HCT116 (cell line): Measurements from ENCODE around the gene TSSK6. TPM values are rescaled to one million over a fixed set of nuclear protein-coding genes. Genes with fewer than 3 reads are reported as not detected.

Source experiments
- ATAC-seq: fragments of 200-7000 bp; cut with Tn5 transposase; 2 replicates; pipeline ENCODE4 v1.9.1; 2020; ENCODE audit warnings: mild to moderate bottlenecking, moderate library complexity
- BruUV-seq: library from RNA; stranded (reverse); fragments of 400-500 nt; replicated peaks from 2 replicates; lab custom pipeline; 2021; lab: Mats Ljungman, UMichigan
- CTCF ChIA-PET: fragments of 300-600 bp; sonication (Branson Sonifier 250); formaldehyde crosslinking; loops from one replicate; lab custom pipeline; 2021; ENCODE audit warnings: antibody characterized with exemption; lab: Charles Lee
- POLR2A ChIA-PET: fragments of 300-600, 350-600 bp; sonication (Branson Sonifier 250); formaldehyde crosslinking; loops from one replicate; lab custom pipeline; 2021; ENCODE audit warnings: antibody characterized with exemption; lab: Charles Lee
- RAD21 ChIA-PET, 2 experiments: fragments of 300-600 bp; sonication (Branson Sonifier 250); formaldehyde crosslinking; loops; one replicate each; lab custom pipeline; 2023; ENCODE audit warnings: low total read pairs in 2 of 2; ENCODE audit not compliant: uncharacterized antibody in 2 of 2, unreplicated experiment in 2 of 2, low non-redundant PET in 1 of 2; lab: Charles Lee
- DNase-seq: peaks from one replicate; pipeline ENCODE4 v3.0.0-alpha.2; 2010; ENCODE audit warnings: low read depth, low spot score
- H2AFZ ChIP-seq: fragments of 200-600 bp; shearing (Covaris generic), sonication (generic); 2 replicates; pipeline ENCODE4 v1.6.1; 2017; ENCODE audit warnings: low read depth, mixed run types, mixed read lengths, antibody characterized with exemption, low read length; ENCODE audit not compliant: poor library complexity, severe bottlenecking
- H3K27ac ChIP-seq: 2 replicates; pipeline ENCODE4 v1.5.1; 2012; ENCODE audit warnings: low read depth, low read length
- H3K27me3 ChIP-seq: fragments of 200-600 bp; sonication (generic); 2 replicates; pipeline ENCODE4 v1.6.1; 2016; ENCODE audit warnings: mixed run types, low read length, mixed read lengths; ENCODE audit not compliant: insufficient read depth
- H3K36me3 ChIP-seq, 2 experiments: fragments of 200-500 bp in 1 of 2; fragments of 200-600 bp in 1 of 2; sonication (Bioruptor generic) in 1 of 2; sonication (generic) in 1 of 2; 2 replicates each; pipeline versions ENCODE4 v1.5.1 to v1.6.1; 2014 to 2016; ENCODE audit warnings: low read length in 2 of 2, inconsistent platforms in 1 of 2, mixed read lengths in 1 of 2, mixed run types in 1 of 2; ENCODE audit not compliant: insufficient read depth in 2 of 2, control insufficient read depth in 1 of 2
- H3K4me1 ChIP-seq, 2 experiments: fragments of 200-600 bp in 1 of 2; sonication (generic) in 1 of 2; 2 replicates each; pipeline versions ENCODE4 v1.5.1 to v1.6.1; 2012 to 2017; ENCODE audit warnings: low read length in 2 of 2, inconsistent platforms in 1 of 2, mild to moderate bottlenecking in 1 of 2, mixed read lengths in 1 of 2, mixed run types in 1 of 2, moderate library complexity in 1 of 2; ENCODE audit not compliant: insufficient read depth in 2 of 2, control insufficient read depth in 1 of 2
- H3K4me2 ChIP-seq: fragments of 200-600 bp; sonication (generic); 2 replicates; pipeline ENCODE4 v1.6.1; 2017; ENCODE audit warnings: mixed run types, low read length, mixed read lengths
- H3K4me3 ChIP-seq, 2 experiments: fragments of 200-600 bp in 1 of 2; sonication (generic) in 1 of 2; replicated peaks in 1 of 2; 2 replicates each; pipeline ENCODE4 v1.5.1; 2011 to 2016; ENCODE audit warnings: low read length in 2 of 2, control low read depth in 1 of 2, low read depth in 1 of 2, mild to moderate bottlenecking in 1 of 2, mixed read lengths in 1 of 2, mixed run types in 1 of 2
- H3K79me2 ChIP-seq: fragments of 200-600 bp; sonication (generic); 2 replicates; pipeline ENCODE4 v1.6.1; 2017; ENCODE audit warnings: mild to moderate bottlenecking, mixed run types, low read length, moderate library complexity, mixed read lengths; ENCODE audit not compliant: insufficient read depth
- H3K9ac ChIP-seq: fragments of 200-600 bp; sonication (generic); 2 replicates; pipeline ENCODE4 v1.6.1; 2016; ENCODE audit warnings: low read length, mixed read lengths
- H3K9me2 ChIP-seq: fragments of 200-600 bp; sonication (generic), shearing (Covaris generic); 2 replicates; pipeline ENCODE4 v1.6.1; 2017; ENCODE audit warnings: mixed run types, mild to moderate bottlenecking, moderate library complexity; ENCODE audit not compliant: insufficient read depth
- H3K9me3 ChIP-seq, 2 experiments: fragments of 200-500 bp in 1 of 2; fragments of 200-600 bp in 1 of 2; sonication (Bioruptor generic) in 1 of 2; sonication (generic) in 1 of 2; 2 replicates each; pipeline ENCODE4 v1.6.1; 2014 to 2017; ENCODE audit warnings: low read length in 2 of 2, mixed read lengths in 2 of 2, inconsistent platforms in 1 of 2, low read depth in 1 of 2, mild to moderate bottlenecking in 1 of 2, mixed run types in 1 of 2, moderate library complexity in 1 of 2; ENCODE audit not compliant: control insufficient read depth in 1 of 2, insufficient read depth in 1 of 2
- H4K20me1 ChIP-seq: fragments of 200-600 bp; sonication (generic), shearing (Covaris generic); 2 replicates; pipeline ENCODE4 v1.6.1; 2017; ENCODE audit warnings: mixed run types, mild to moderate bottlenecking, moderate library complexity; ENCODE audit not compliant: insufficient read depth
- CBX3 ChIP-seq: IDR thresholded peaks from 2 replicates; pipeline ENCODE4 v1.6.1; 2012; ENCODE audit warnings: low read depth
- CEBPB ChIP-seq: IDR thresholded peaks from 2 replicates; pipeline ENCODE4 v1.6.1; 2012; ENCODE audit warnings: low read depth
- EGR1 ChIP-seq: IDR thresholded peaks from 2 replicates; pipeline ENCODE4 v1.6.1; 2012; ENCODE audit warnings: low read depth
- ELF1 ChIP-seq: IDR thresholded peaks from 2 replicates; pipeline ENCODE4 v1.6.1; 2012; ENCODE audit warnings: low read depth, borderline replicate concordance
- EZH2 ChIP-seq: fragments of 200-600 bp; sonication (generic); IDR thresholded peaks from 2 replicates; pipeline ENCODE4 v1.6.1; 2017; ENCODE audit warnings: antibody characterized with exemption, mixed run types
- FOSL1 ChIP-seq: IDR thresholded peaks from 2 replicates; pipeline ENCODE4 v1.6.1; 2012; ENCODE audit warnings: low read depth
- JUND ChIP-seq: IDR thresholded peaks from 2 replicates; pipeline ENCODE4 v1.6.1; 2012
- POLR2A ChIP-seq: IDR thresholded peaks from 2 replicates; pipeline ENCODE4 v1.7.0; 2011; ENCODE audit warnings: borderline replicate concordance; ENCODE audit not compliant: insufficient read depth, insufficient read length; ENCODE audit errors: extremely low read depth
- REST ChIP-seq: IDR thresholded peaks from 2 replicates; pipeline ENCODE4 v1.6.1; 2012; ENCODE audit warnings: low read depth
- SIN3A ChIP-seq: IDR thresholded peaks from 2 replicates; pipeline ENCODE4 v1.6.1; 2012; ENCODE audit warnings: low read depth
- SP1 ChIP-seq: IDR thresholded peaks from 2 replicates; pipeline ENCODE4 v1.6.1; 2012; ENCODE audit warnings: low read depth
- SRF ChIP-seq: IDR thresholded peaks from 2 replicates; pipeline ENCODE4 v1.6.1; 2012; ENCODE audit warnings: low read depth
- TCF7L2 ChIP-seq: IDR thresholded peaks from 2 replicates; pipeline ENCODE4 v1.7.0; 2011; ENCODE audit warnings: borderline replicate concordance, inconsistent platforms; ENCODE audit not compliant: insufficient read depth, insufficient read length; ENCODE audit errors: extremely low read depth
- YY1 ChIP-seq: IDR thresholded peaks from 2 replicates; pipeline ENCODE4 v1.6.1; 2011; ENCODE audit warnings: low read length, low read depth, moderate library complexity, mild to moderate bottlenecking; ENCODE audit not compliant: insufficient replicate concordance; ENCODE audit errors: extremely low read depth
- ZFX ChIP-seq: fragments of 450-650 bp; IDR thresholded peaks from 2 replicates; pipeline ENCODE4 v1.6.1; 2017
- ZNF274 ChIP-seq: fragments of 200-500 bp; sonication (Bioruptor generic); IDR thresholded peaks from 2 replicates; pipeline ENCODE4 v1.6.1; 2014; ENCODE audit warnings: mild to moderate bottlenecking, low read depth, low read length, inconsistent platforms
- intact Hi-C: fragments of 100-400 bp; cut with micrococcal nuclease; formaldehyde crosslinking; loops from 2 replicates; pipeline ENCODE4 v1.10.0; 2022
- total RNA-seq: library from RNA; stranded (reverse); gene quantifications from one replicate; pipeline ENCODE4 v1.2.1, GENCODE V29; 2021; ENCODE audit not compliant: unreplicated experiment
- TF ChIP-seq, protein P1 (sequence below): IDR thresholded peaks from 2 replicates; pipeline ENCODE4 v1.6.1; 2012

The TSSK6 gene
- total RNA-seq, 1 experiment from 2014 or later = 4.1 TPM

DNA sequence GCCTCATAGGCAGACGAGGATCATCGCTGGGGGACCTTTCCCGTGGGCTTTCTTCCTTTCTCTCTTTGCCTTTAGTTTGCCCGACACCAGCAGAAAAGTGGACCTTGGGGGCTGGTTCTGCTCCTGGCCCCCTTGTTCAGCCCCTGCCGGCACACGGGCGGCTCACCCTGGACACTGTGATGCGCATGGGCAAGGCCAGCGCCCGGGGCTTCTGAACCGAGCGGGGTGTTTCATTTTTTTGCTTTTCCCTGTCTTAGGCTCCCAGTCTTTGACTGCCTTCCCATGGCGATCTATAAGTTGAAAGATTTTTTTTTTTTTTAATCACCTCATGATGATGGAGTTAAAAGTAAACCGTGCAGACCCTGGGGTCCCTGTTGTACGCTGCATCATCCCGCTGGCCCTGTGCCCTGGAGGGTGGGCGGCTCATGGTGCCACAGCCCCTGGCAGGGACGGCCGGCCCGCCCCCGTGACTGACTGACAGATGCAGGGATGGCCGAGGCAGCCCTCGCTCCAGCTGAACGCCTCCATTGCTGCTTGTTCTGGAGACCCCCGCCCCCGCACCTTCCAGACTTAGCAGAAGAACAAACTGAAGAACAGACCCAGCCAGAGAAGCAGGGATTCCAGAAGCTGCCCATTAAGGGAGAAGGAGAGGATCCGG is 9.6 kb downstream of the TSSK6 start:
- no TSS peak for BruUV-seq
- H3K36me3 ChIP-seq = peaks cover 15 to 36% of the 10 kb centered on the region in 2 experiments; a peak in 3 of 4 replicates
- H3K4me3 ChIP-seq = no peak overlapping the region
- no peaks in the 10 kb centered on the region for H3K9me2 ChIP-seq
- POLR2A ChIA-PET = no interaction called here
- H3K4me2 ChIP-seq = no peak overlapping the region
- CTCF ChIA-PET = no interaction called here
- no peaks in the 10 kb centered on the region for H3K79me2 ChIP-seq
- H3K4me1 ChIP-seq = no peaks in the 10 kb centered on the region
- no peak overlapping the region for H3K9ac ChIP-seq
- no peak for ATAC-seq
- RAD21 ChIA-PET = no interaction called here
- H4K20me1 ChIP-seq = no peaks in the 10 kb centered on the region
- H3K27ac ChIP-seq = no peak overlapping the region
- no peak overlapping the region for H2AFZ ChIP-seq
- intact Hi-C loops = no loop called here
- no peaks in the 10 kb centered on the region for H3K9me3 ChIP-seq
- TF ChIP-seq POLR2A (no peak), ZFX (no peak), ELF1 (no peak), EZH2 (no peak), FOSL1 (no peak), SP1 (no peak), SIN3A (no peak), TCF7L2 (no peak), SRF (no peak)
- no peak for DNase-seq
- H3K27me3 ChIP-seq = no peaks in the 10 kb centered on the region

DNA sequence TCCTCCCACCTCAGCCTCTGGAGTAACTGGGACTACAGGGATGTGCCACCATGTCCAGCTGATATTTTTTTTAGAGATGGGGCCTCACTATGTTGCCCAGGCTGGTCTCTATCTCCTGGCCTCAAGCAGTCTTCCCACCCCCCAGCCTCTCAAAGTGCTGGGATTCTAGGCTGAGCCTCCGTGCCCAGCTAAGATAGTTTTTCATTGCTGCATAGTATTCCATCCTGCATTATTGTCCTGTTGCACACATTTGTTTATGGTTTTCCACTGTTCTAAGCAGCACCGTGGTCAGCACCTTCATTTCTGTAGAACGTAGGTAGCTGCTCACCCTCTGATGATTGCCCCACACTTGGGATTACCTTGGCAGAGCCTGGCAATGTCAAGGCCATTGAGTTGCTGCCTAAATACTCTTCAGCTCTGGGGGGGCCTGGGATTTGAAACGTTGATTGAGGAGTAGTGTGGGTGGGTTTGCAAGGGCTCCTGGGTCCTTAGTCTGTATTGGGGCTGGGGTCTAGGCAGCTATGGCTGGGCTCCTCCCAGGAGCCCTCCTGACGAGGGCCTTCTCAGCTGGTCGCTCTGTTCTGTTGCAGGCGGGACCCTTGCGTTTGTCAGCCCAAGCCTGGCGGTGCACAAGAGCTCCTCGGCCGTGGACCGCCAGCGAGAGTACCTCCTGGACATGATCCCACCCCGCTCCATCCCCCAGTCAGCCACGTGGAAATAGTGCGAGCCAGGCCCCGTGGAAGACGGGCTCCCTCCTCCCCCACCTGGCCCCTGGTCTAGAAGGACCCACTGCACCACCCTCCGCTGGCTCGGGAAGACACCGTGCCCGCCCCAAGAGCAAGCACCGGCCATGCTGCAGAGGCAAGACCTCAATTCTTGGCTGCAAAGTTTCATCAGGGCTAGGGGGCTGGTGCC is 10.3 kb downstream of the TSSK6 start:
- H3K4me1 ChIP-seq = no peaks in the 10 kb centered on the region
- H3K4me3 ChIP-seq = no peak overlapping the region
- no peak for DNase-seq
- no peaks in the 10 kb centered on the region for H4K20me1 ChIP-seq
- H3K27ac ChIP-seq = no peak overlapping the region
- H3K79me2 ChIP-seq = no peaks in the 10 kb centered on the region
- intact Hi-C loops = no loop called here
- no peak overlapping the region for H3K4me2 ChIP-seq
- H3K9ac ChIP-seq = no peak overlapping the region
- peaks cover 15 to 36% of the 10 kb centered on the region in 2 experiments; a peak in 3 of 4 replicates for H3K36me3 ChIP-seq
- no peaks in the 10 kb centered on the region for H3K27me3 ChIP-seq
- ChIA-PET RAD21 (no interaction called here), CTCF (no interaction called here), POLR2A (no interaction called here)
- no peaks in the 10 kb centered on the region for H3K9me3 ChIP-seq
- no peak for ATAC-seq
- no peak overlapping the region for H2AFZ ChIP-seq
- TF ChIP-seq CEBPB (no peak), ZFX (no peak), EZH2 (no peak), EGR1 (no peak), YY1 (no peak), JUND (no peak), TCF7L2 (no peak), CBX3 (no peak), ELF1 (no peak), ZNF274 (no peak), REST (no peak)
- TF ChIP-seq, protein P1, sequence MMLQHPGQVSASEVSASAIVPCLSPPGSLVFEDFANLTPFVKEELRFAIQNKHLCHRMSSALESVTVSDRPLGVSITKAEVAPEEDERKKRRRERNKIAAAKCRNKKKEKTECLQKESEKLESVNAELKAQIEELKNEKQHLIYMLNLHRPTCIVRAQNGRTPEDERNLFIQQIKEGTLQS = no peak
- no TSS peak for BruUV-seq
- no peaks in the 10 kb centered on the region for H3K9me2 ChIP-seq
